Panc1 (cell line): ENCODE results near the gene C11orf52.

Experiments used
- TF ChIP-seq, protein P1 (sequence below): fragments of 450-650 bp; IDR thresholded peaks from 2 replicates; pipeline ENCODE4 v1.5.1; 2017; ENCODE audit warnings: mild to moderate bottlenecking
- TF ChIP-seq, protein P2 (sequence below), 2 experiments: IDR thresholded peaks; 2 replicates each; pipeline ENCODE4 v1.6.1; 2011 to 2012; ENCODE audit warnings: low read depth in 2 of 2, control low read depth in 1 of 2, low read length in 1 of 2, mild to moderate bottlenecking in 1 of 2, moderate library complexity in 1 of 2; ENCODE audit not compliant: insufficient read depth in 1 of 2

DNA sequence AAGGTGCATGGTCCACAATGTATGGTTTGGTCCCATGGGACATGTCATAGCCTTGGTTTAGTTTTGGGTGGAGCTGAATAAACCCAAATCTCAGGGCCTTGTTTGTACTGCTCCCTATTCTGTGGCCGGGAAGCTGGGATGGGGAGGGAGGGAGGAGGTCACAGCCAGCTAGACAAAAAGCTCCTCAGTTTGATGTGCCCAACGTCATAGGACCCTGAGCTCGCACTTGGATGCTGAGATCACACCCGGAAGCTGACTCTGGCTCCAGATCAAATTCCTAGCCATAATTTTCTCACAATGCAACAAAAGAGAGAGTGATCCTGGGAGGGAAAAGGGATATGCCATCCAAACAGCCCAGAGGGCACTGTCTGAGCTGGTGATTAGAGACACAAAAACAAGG is 4.7 kb upstream of the C11orf52 start:
- TF ChIP-seq, protein P1, sequence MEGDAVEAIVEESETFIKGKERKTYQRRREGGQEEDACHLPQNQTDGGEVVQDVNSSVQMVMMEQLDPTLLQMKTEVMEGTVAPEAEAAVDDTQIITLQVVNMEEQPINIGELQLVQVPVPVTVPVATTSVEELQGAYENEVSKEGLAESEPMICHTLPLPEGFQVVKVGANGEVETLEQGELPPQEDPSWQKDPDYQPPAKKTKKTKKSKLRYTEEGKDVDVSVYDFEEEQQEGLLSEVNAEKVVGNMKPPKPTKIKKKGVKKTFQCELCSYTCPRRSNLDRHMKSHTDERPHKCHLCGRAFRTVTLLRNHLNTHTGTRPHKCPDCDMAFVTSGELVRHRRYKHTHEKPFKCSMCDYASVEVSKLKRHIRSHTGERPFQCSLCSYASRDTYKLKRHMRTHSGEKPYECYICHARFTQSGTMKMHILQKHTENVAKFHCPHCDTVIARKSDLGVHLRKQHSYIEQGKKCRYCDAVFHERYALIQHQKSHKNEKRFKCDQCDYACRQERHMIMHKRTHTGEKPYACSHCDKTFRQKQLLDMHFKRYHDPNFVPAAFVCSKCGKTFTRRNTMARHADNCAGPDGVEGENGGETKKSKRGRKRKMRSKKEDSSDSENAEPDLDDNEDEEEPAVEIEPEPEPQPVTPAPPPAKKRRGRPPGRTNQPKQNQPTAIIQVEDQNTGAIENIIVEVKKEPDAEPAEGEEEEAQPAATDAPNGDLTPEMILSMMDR, result no peak
- TF ChIP-seq, protein P2, sequence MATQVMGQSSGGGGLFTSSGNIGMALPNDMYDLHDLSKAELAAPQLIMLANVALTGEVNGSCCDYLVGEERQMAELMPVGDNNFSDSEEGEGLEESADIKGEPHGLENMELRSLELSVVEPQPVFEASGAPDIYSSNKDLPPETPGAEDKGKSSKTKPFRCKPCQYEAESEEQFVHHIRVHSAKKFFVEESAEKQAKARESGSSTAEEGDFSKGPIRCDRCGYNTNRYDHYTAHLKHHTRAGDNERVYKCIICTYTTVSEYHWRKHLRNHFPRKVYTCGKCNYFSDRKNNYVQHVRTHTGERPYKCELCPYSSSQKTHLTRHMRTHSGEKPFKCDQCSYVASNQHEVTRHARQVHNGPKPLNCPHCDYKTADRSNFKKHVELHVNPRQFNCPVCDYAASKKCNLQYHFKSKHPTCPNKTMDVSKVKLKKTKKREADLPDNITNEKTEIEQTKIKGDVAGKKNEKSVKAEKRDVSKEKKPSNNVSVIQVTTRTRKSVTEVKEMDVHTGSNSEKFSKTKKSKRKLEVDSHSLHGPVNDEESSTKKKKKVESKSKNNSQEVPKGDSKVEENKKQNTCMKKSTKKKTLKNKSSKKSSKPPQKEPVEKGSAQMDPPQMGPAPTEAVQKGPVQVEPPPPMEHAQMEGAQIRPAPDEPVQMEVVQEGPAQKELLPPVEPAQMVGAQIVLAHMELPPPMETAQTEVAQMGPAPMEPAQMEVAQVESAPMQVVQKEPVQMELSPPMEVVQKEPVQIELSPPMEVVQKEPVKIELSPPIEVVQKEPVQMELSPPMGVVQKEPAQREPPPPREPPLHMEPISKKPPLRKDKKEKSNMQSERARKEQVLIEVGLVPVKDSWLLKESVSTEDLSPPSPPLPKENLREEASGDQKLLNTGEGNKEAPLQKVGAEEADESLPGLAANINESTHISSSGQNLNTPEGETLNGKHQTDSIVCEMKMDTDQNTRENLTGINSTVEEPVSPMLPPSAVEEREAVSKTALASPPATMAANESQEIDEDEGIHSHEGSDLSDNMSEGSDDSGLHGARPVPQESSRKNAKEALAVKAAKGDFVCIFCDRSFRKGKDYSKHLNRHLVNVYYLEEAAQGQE (IDR thresholded peaks at IDR 0.05; ENCODE audit: insufficient read depth in 1 of 2, low read depth in 2 of 2, low read length in 1 of 2), result no peak
